ENCODE results near the gene PALLD. TPM values are rescaled to one million over a fixed set of nuclear protein-coding genes. Genes with fewer than 3 reads are reported as not detected.

PALLD gene
- total RNA-seq, 2 donors from 2014 or later = 72.1 to 195 TPM

GRCh38 chr4:168666531-168666930 is 169.7 kb downstream of the PALLD start:
- intact Hi-C loops (cut with DNase I) = no loop called here
- no peak overlapping the region for H3K27ac ChIP-seq
- no peak overlapping the region for H3K9ac ChIP-seq (ENCODE audit: low read depth in 2 of 2, low read length in 2 of 2)
- H3K4me3 ChIP-seq = no peak overlapping the region
- no peak for DNase-seq
- no peaks in the 10 kb centered on the region for H3K9me3 ChIP-seq
- no peak for TF ChIP-seq CTCF (IDR thresholded peaks at IDR 0.05)
- H3K27me3 ChIP-seq = no peaks in the 10 kb centered on the region
- H3K36me3 ChIP-seq = no peaks in the 10 kb centered on the region
- no peaks in the 10 kb centered on the region for H3K4me1 ChIP-seq

GRCh38 chr4:168667376-168667775 is 170.5 kb downstream of the PALLD start:
- TF ChIP-seq CTCF (IDR thresholded peaks at IDR 0.05) = no peak
- intact Hi-C loops (cut with DNase I) = no loop called here
- H3K4me1 ChIP-seq = no peaks in the 10 kb centered on the region
- H3K4me3 ChIP-seq = no peak overlapping the region
- DNase-seq = no peak
- no peak overlapping the region for H3K27ac ChIP-seq
- H3K9ac ChIP-seq (ENCODE audit: low read depth in 2 of 2, low read length in 2 of 2) = no peak overlapping the region
- no peaks in the 10 kb centered on the region for H3K9me3 ChIP-seq
- H3K36me3 ChIP-seq = no peaks in the 10 kb centered on the region
- no peaks in the 10 kb centered on the region for H3K27me3 ChIP-seq

- intact Hi-C loops (cut with DNase I) = no loop called here
- no peak overlapping the region for H3K9ac ChIP-seq (ENCODE audit: low read depth in 2 of 2, low read length in 2 of 2)
- H3K27ac ChIP-seq = no peak overlapping the region
- no peak for TF ChIP-seq CTCF (IDR thresholded peaks at IDR 0.05)
- H3K4me1 ChIP-seq = no peaks in the 10 kb centered on the region
- no peak for DNase-seq
- H3K36me3 ChIP-seq = no peaks in the 10 kb centered on the region
- H3K4me3 ChIP-seq = no peak overlapping the region
- no peaks in the 10 kb centered on the region for H3K9me3 ChIP-seq
- H3K27me3 ChIP-seq = no peaks in the 10 kb centered on the region
These were observed 171.1 kb downstream of the PALLD start for GRCh38 chr4:168667921-168668320.

GRCh38 chr4:168673476-168673875 is 176.6 kb downstream of the PALLD start:
- intact Hi-C loops (cut with DNase I) = loop anchor here (10.0 kb wide), 1 partner anchor 89 kb away; no protein-coding TSS in a partner anchor
- Histone ChIP-seq H3K4me3 (no peak overlapping the region), H3K27me3 (no peaks in the 10 kb centered on the region), H3K27ac (no peak overlapping the region), H3K36me3 (no peaks in the 10 kb centered on the region), H3K9me3 (no peaks in the 10 kb centered on the region), H3K4me1 (no peaks in the 10 kb centered on the region), H3K9ac (ENCODE audit: low read depth in 2 of 2, low read length in 2 of 2) (no peak overlapping the region)
- DNase-seq = no peak
- no peak for TF ChIP-seq CTCF (IDR thresholded peaks at IDR 0.05)

- H3K4me1 ChIP-seq = no peaks in the 10 kb centered on the region
- TF ChIP-seq CTCF (IDR thresholded peaks at IDR 0.05) = no peak
- H3K9me3 ChIP-seq = no peaks in the 10 kb centered on the region
- no peak overlapping the region for H3K4me3 ChIP-seq
- no peak for DNase-seq
- no peaks in the 10 kb centered on the region for H3K27me3 ChIP-seq
- H3K9ac ChIP-seq (ENCODE audit: low read depth in 2 of 2, low read length in 2 of 2) = no peak overlapping the region
- H3K27ac ChIP-seq = no peak overlapping the region
- intact Hi-C loops (cut with DNase I) = loop anchor here (10.0 kb wide), 1 partner anchor 89 kb away; no protein-coding TSS in a partner anchor
- H3K36me3 ChIP-seq = no peaks in the 10 kb centered on the region
These were observed 177.4 kb downstream of the PALLD start for GRCh38 chr4:168674077-168674747.

Measured in colonic mucosa (tissue), 4 donors.